ENCODE data around the gene RELN. TPM values are rescaled to one million over a fixed set of nuclear protein-coding genes. Genes with fewer than 3 reads are reported as not detected.
"Not testable (repeated sequence)": the region's sequence is repeated elsewhere in the genome, so short reads cannot be mapped to it uniquely, and the experiment has no call there.

The RELN gene
- total RNA-seq, 1 donor from 2014 or later, result 5.4 TPM

GRCh38 chr7:103487419-103487818, 502.0 kb downstream of the RELN start:
- peaks cover 7% of the 10 kb centered on the region for H3K4me1 Mint-ChIP-seq (ENCODE audit: low read depth)
- H3K27me3 Mint-ChIP-seq, result peaks cover 12% of the 10 kb centered on the region
- no peaks in the 10 kb centered on the region for H3K9me3 Mint-ChIP-seq (ENCODE audit: low read depth)
- H3K4me3 Mint-ChIP-seq (ENCODE audit: low read depth), result no peak overlapping the region
- no peak overlapping the region for H3K27ac Mint-ChIP-seq
- H3K36me3 Mint-ChIP-seq (ENCODE audit: insufficient read depth), result no peaks in the 10 kb centered on the region
- TF ChIP-seq CTCF (IDR thresholded peaks at IDR 0.05; ENCODE audit: unreplicated experiment), result no peak
- DNase-seq (ENCODE audit: low spot score, unreplicated experiment), result no peak

- not testable (repeated sequence) for H3K4me1 Mint-ChIP-seq (ENCODE audit: low read depth); H3K9me3 Mint-ChIP-seq (ENCODE audit: low read depth); H3K27ac Mint-ChIP-seq
Measured at GRCh38 chr7:103486873-103487272, 502.6 kb downstream of the RELN start.

GRCh38 chr7:103480771-103481170, 508.7 kb downstream of the RELN start:
- Mint-ChIP-seq H3K4me1 (ENCODE audit: low read depth) (peaks cover 3% of the 10 kb centered on the region), H3K27me3 (peaks cover 6% of the 10 kb centered on the region), H3K36me3 (ENCODE audit: insufficient read depth) (no peaks in the 10 kb centered on the region), H3K9me3 (ENCODE audit: low read depth) (no peaks in the 10 kb centered on the region), H3K27ac (no peak overlapping the region), H3K4me3 (ENCODE audit: low read depth) (no peak overlapping the region)
- DNase-seq (ENCODE audit: low spot score, unreplicated experiment), result no peak
- TF ChIP-seq CTCF (IDR thresholded peaks at IDR 0.05; ENCODE audit: unreplicated experiment), result no peak

More at GRCh38 chr7:103486873-103487272, 502.6 kb downstream of the RELN start:
- not testable (repeated sequence) for DNase-seq (ENCODE audit: low spot score, unreplicated experiment); H3K36me3 Mint-ChIP-seq (ENCODE audit: insufficient read depth); H3K4me3 Mint-ChIP-seq (ENCODE audit: low read depth)
- H3K27me3 Mint-ChIP-seq, result peaks cover 12% of the 10 kb centered on the region

- H3K4me1 Mint-ChIP-seq (ENCODE audit: low read depth), result peaks cover 3% of the 10 kb centered on the region
- no peak for TF ChIP-seq CTCF (IDR thresholded peaks at IDR 0.05; ENCODE audit: unreplicated experiment)
- H3K9me3 Mint-ChIP-seq (ENCODE audit: low read depth), result no peaks in the 10 kb centered on the region
- no peak overlapping the region for H3K27ac Mint-ChIP-seq
- no peaks in the 10 kb centered on the region for H3K27me3 Mint-ChIP-seq
- H3K4me3 Mint-ChIP-seq (ENCODE audit: low read depth), result no peak overlapping the region
- DNase-seq (ENCODE audit: low spot score, unreplicated experiment), result no peak
- H3K36me3 Mint-ChIP-seq (ENCODE audit: insufficient read depth), result no peaks in the 10 kb centered on the region
Measured at GRCh38 chr7:103474956-103475355, 514.5 kb downstream of the RELN start.

- H3K36me3 Mint-ChIP-seq (ENCODE audit: insufficient read depth), result no peaks in the 10 kb centered on the region
- no peak overlapping the region for H3K27ac Mint-ChIP-seq
- no peak overlapping the region for H3K4me3 Mint-ChIP-seq (ENCODE audit: low read depth)
- no peaks in the 10 kb centered on the region for H3K4me1 Mint-ChIP-seq (ENCODE audit: low read depth)
- DNase-seq (ENCODE audit: low spot score, unreplicated experiment), result no peak
- no peaks in the 10 kb centered on the region for H3K9me3 Mint-ChIP-seq (ENCODE audit: low read depth)
- H3K27me3 Mint-ChIP-seq, result peaks cover 2% of the 10 kb centered on the region
- no peak for TF ChIP-seq CTCF (IDR thresholded peaks at IDR 0.05; ENCODE audit: unreplicated experiment)
Measured at GRCh38 chr7:103469095-103469948, 520.1 kb downstream of the RELN start.

GRCh38 chr7:103466814-103467213, 522.6 kb downstream of the RELN start:
- Mint-ChIP-seq H3K27me3 (peaks cover 9% of the 10 kb centered on the region), H3K27ac (no peak overlapping the region), H3K9me3 (ENCODE audit: low read depth) (no peaks in the 10 kb centered on the region), H3K4me3 (ENCODE audit: low read depth) (no peak overlapping the region), H3K4me1 (ENCODE audit: low read depth) (no peaks in the 10 kb centered on the region), H3K36me3 (ENCODE audit: insufficient read depth) (no peaks in the 10 kb centered on the region)
- DNase-seq (ENCODE audit: low spot score, unreplicated experiment), result no peak
- TF ChIP-seq CTCF (IDR thresholded peaks at IDR 0.05; ENCODE audit: unreplicated experiment), result no peak

Data from progenitor cell of endocrine pancreas (in vitro differentiated cells).